Cardiac muscle cell (in vitro differentiated cells and primary cell): ENCODE data around the gene MAN1B1. TPM values are rescaled to one million over a fixed set of nuclear protein-coding genes. Genes with fewer than 3 reads are reported as not detected.

Source experiments
- DNase-seq, 2 donors: peaks; one replicate each; pipeline versions ENCODE4 v3.0.0 to v3.0.0-alpha.2; 2010 to 2017; ENCODE audit warnings: low read depth in 1 of 2, low spot score in 1 of 2
- H3K27ac ChIP-seq: fragments of 200-600 bp; sonication (generic); 2 replicates; pipeline ENCODE4 v1.5.1; 2016
- H3K27me3 ChIP-seq: fragments of 200-600 bp; sonication (generic); 2 replicates; pipeline ENCODE4 v1.6.0; 2016; ENCODE audit warnings: control low read depth
- H3K36me3 ChIP-seq: fragments of 200-600 bp; sonication (generic); 2 replicates; pipeline ENCODE4 v1.5.1; 2016; ENCODE audit warnings: control low read depth
- H3K4me1 ChIP-seq: fragments of 200-600 bp; sonication (generic); 2 replicates; pipeline ENCODE4 v1.8.1; 2017; ENCODE audit warnings: low read depth, mild to moderate bottlenecking, mixed run types
- H3K4me3 ChIP-seq: fragments of 200-600 bp; sonication (generic); 2 replicates; pipeline ENCODE4 v1.5.1; 2016; ENCODE audit warnings: mild to moderate bottlenecking
- H3K9me3 ChIP-seq: fragments of 200-600 bp; sonication (generic); 2 replicates; pipeline ENCODE4 v1.5.1; 2017; ENCODE audit warnings: low read depth, mild to moderate bottlenecking, control low read depth
- CTCF ChIP-seq: IDR thresholded peaks from 2 replicates; pipeline ENCODE4 v1.5.1; 2012; ENCODE audit warnings: low read depth, mild to moderate bottlenecking, low read length
- polyA plus RNA-seq: library from polyadenylated mRNA; unstranded; fragments of >200 nt; fragmentation: Nextera tagmentation; extraction: Ambion mirVana; gene quantifications from 2 replicates; pipeline ENCODE4 v1.2.1, GENCODE V29; 2016
- total RNA-seq: library from RNA; depleted of rRNA; stranded (reverse); fragments of >200 nt; gene quantifications from 2 replicates; pipeline ENCODE4 v1.2.3, GENCODE V29; 2016

MAN1B1 gene
- total and polyA plus RNA-seq, 2 experiments from 2014 or later: 67.6 to 73.3 TPM

- TF ChIP-seq CTCF: no peak
- DNase-seq: no peak
- H3K9me3 ChIP-seq: no peaks in the 10 kb centered on the region
- no peaks in the 10 kb centered on the region for H3K4me1 ChIP-seq
- no peak overlapping the region for H3K27ac ChIP-seq
- H3K36me3 ChIP-seq: peaks cover 26% of the 10 kb centered on the region
- no peaks in the 10 kb centered on the region for H3K27me3 ChIP-seq
- H3K4me3 ChIP-seq: no peak overlapping the region
Measured at GRCh38 chr9:137105814-137106661, 19.3 kb downstream of the MAN1B1 start.

GRCh38 chr9:137106662-137107250 is 20.0 kb downstream of the MAN1B1 start:
- DNase-seq: no peak
- Histone ChIP-seq H3K36me3 (peaks cover 22% of the 10 kb centered on the region), H3K4me1 (no peaks in the 10 kb centered on the region), H3K27me3 (no peaks in the 10 kb centered on the region), H3K27ac (no peak overlapping the region), H3K9me3 (no peaks in the 10 kb centered on the region), H3K4me3 (no peak overlapping the region)
- TF ChIP-seq CTCF: no peak

DNA sequence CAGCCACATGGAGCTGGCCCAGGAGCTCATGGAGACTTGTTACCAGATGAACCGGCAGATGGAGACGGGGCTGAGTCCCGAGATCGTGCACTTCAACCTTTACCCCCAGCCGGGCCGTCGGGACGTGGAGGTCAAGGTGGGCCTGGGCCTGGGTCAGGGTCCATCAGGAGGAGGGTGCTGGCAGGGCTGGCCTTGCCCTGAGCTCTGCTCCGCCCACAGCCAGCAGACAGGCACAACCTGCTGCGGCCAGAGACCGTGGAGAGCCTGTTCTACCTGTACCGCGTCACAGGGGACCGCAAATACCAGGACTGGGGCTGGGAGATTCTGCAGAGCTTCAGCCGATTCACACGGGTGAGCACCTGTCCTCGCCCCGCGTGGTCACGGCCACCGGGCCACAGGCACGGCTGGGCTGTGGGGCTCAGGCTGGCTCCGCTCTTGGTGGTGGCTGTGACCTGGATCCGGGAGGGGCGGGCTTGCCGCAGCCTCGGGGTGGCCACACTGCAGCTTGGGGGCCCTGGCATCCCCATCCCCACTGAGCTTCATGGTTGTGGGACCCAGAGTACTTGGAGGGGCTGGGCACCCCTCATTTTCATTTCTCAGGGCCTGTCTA is 20.6 kb downstream of the MAN1B1 start:
- Histone ChIP-seq H3K27ac (no peak overlapping the region), H3K9me3 (no peaks in the 10 kb centered on the region), H3K36me3 (peaks cover 22% of the 10 kb centered on the region), H3K4me1 (no peaks in the 10 kb centered on the region), H3K27me3 (no peaks in the 10 kb centered on the region), H3K4me3 (no peak overlapping the region)
- no peak for TF ChIP-seq CTCF
- no peak for DNase-seq

DNA sequence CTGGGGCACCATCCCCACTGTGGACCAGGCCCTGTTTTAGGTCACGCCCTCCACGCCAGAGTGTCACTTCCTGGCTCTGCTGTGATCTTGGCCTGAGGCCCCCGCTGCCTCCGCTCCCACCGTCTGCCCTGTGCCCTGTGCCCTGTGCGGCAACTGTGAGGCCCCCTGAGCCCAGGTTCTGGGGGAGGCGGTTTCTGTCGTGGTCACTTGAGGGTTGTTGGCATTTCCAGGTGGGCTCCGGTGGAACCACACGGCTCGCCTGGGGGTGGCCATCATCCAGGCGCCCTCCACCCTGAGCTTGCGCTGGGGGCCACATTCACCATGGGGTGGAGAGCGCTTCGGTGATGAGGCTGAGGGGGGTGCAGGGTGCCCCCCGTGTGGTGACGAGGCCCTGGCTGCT is 21.2 kb downstream of the MAN1B1 start:
- peaks cover 22% of the 10 kb centered on the region for H3K36me3 ChIP-seq
- no peak for DNase-seq
- H3K27me3 ChIP-seq: no peaks in the 10 kb centered on the region
- TF ChIP-seq CTCF: no peak
- H3K4me1 ChIP-seq: no peaks in the 10 kb centered on the region
- H3K27ac ChIP-seq: no peak overlapping the region
- H3K9me3 ChIP-seq: no peaks in the 10 kb centered on the region
- H3K4me3 ChIP-seq: no peak overlapping the region

DNA sequence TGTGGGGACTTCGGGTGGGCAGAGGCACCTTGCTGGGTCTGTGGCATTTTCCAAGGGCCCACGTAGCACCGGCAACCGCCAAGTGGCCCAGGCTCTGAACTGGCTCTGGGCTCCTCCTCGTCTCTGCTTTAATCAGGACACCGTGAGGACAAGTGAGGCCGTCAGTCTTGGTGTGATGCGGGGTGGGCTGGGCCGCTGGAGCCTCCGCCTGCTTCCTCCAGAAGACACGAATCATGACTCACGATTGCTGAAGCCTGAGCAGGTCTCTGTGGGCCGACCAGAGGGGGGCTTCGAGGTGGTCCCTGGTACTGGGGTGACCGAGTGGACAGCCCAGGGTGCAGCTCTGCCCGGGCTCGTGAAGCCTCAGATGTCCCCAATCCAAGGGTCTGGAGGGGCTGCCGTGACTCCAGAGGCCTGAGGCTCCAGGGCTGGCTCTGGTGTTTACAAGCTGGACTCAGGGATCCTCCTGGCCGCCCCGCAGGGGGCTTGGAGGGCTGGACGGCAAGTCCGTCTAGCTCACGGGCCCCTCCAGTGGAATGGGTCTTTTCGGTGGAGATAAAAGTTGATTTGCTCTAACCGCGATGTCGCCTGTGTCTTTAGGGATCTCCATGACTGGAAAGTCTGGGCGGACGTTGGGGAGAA is 21.9 kb downstream of the MAN1B1 start:
- Histone ChIP-seq H3K36me3 (peaks cover 17% of the 10 kb centered on the region), H3K27me3 (peaks cover 6% of the 10 kb centered on the region), H3K27ac (no peak overlapping the region), H3K9me3 (no peaks in the 10 kb centered on the region), H3K4me1 (no peaks in the 10 kb centered on the region), H3K4me3 (no peak overlapping the region)
- DNase-seq: no peak
- no peak for TF ChIP-seq CTCF
